ENCODE results near the gene GPR32.
A peak's percentile ranks its signal among the peaks of the same experiment; 100 is the strongest.

Gene GPR32

GRCh38 chr19:50723735-50724521 is 46.3 kb upstream of the GPR32 start:
- no peaks in the 10 kb centered on the region for H3K79me2 ChIP-seq (ENCODE audit: control insufficient read depth, insufficient read depth, low read length)
- no peaks in the 10 kb centered on the region for H3K36me3 ChIP-seq (ENCODE audit: control insufficient read depth, insufficient read depth, low read length)
- H4K8ac ChIP-seq (ENCODE audit: low read depth, low read length) = no peak overlapping the region
- no peak for DNase-seq
- H2BK5ac ChIP-seq (ENCODE audit: low read length) = no peak overlapping the region
- H3K23ac ChIP-seq (ENCODE audit: low read length) = peak overlapping the region; percentile 75
- H3K4me3 ChIP-seq (ENCODE audit: low read length) = peak overlapping the region; percentile 23
- H3K4ac ChIP-seq (ENCODE audit: low read depth, low read length) = no peak overlapping the region
- H2BK15ac ChIP-seq (replicated peaks; ENCODE audit: low read depth) = no peak overlapping the region
- H2AK5ac ChIP-seq (ENCODE audit: low read length) = no peak overlapping the region
- H3K4me2 ChIP-seq (ENCODE audit: low read length) = peak overlapping the region; percentile 95
- H3K4me1 ChIP-seq (ENCODE audit: control insufficient read depth, low read depth, low read length) = peaks cover 2% of the 10 kb centered on the region
- no peak overlapping the region for H3K27ac ChIP-seq (ENCODE audit: low read depth, low read length)
- WGBS (ENCODE audit: extremely low coverage, insufficient coverage, low lambda C conversion rate) = no CpG with 5 or more reads among the region's 31 CpGs
- H3K18ac ChIP-seq (ENCODE audit: low read length) = peak overlapping the region; percentile 5
- peaks cover 3% of the 10 kb centered on the region for H3K27me3 ChIP-seq (ENCODE audit: insufficient read depth, low read length, poor library complexity)
- no peak overlapping the region for H4K5ac ChIP-seq (ENCODE audit: low read length)
- peak overlapping the region; percentile 89 for H3K56ac ChIP-seq (ENCODE audit: low read length)
- H2BK120ac ChIP-seq (ENCODE audit: low read depth, low read length) = no peak overlapping the region
- peaks cover 4% of the 10 kb centered on the region for H3K79me1 ChIP-seq (ENCODE audit: low read length)
- peak overlapping the region; percentile 78 for H3K9ac ChIP-seq (ENCODE audit: low read length)

- Histone ChIP-seq H2BK15ac (replicated peaks; ENCODE audit: low read depth) (no peak overlapping the region), H3K4me3 (ENCODE audit: low read length) (peak overlapping the region; percentile 58), H3K18ac (ENCODE audit: low read length) (no peak overlapping the region), H2BK5ac (ENCODE audit: low read length) (no peak overlapping the region), H2AK5ac (ENCODE audit: low read length) (no peak overlapping the region), H3K4ac (ENCODE audit: low read depth, low read length) (no peak overlapping the region), H3K27ac (ENCODE audit: low read depth, low read length) (peak overlapping the region; percentile 25), H4K5ac (ENCODE audit: low read length) (no peak overlapping the region), H3K4me2 (ENCODE audit: low read length) (peak overlapping the region; percentile 95), H3K36me3 (ENCODE audit: control insufficient read depth, insufficient read depth, low read length) (no peaks in the 10 kb centered on the region), H4K8ac (ENCODE audit: low read depth, low read length) (no peak overlapping the region), H3K23ac (ENCODE audit: low read length) (no peak overlapping the region), H2BK120ac (ENCODE audit: low read depth, low read length) (no peak overlapping the region), H3K4me1 (ENCODE audit: control insufficient read depth, low read depth, low read length) (peaks cover 2% of the 10 kb centered on the region), H3K79me2 (ENCODE audit: control insufficient read depth, insufficient read depth, low read length) (no peaks in the 10 kb centered on the region), H3K9ac (ENCODE audit: low read length) (peak overlapping the region; percentile 82), H3K56ac (ENCODE audit: low read length) (peak overlapping the region; percentile 94), H3K27me3 (ENCODE audit: insufficient read depth, low read length, poor library complexity) (peaks cover 3% of the 10 kb centered on the region), H3K79me1 (ENCODE audit: low read length) (peaks cover 4% of the 10 kb centered on the region)
- no CpG with 5 or more reads among the region's 65 CpGs for WGBS (ENCODE audit: extremely low coverage, insufficient coverage, low lambda C conversion rate)
- DNase-seq = peak; percentile 99
Observed at GRCh38 chr19:50724522-50725217, 45.6 kb upstream of the GPR32 start.

- H3K27me3 ChIP-seq (ENCODE audit: insufficient read depth, low read length, poor library complexity) = peaks cover 3% of the 10 kb centered on the region
- H3K4ac ChIP-seq (ENCODE audit: low read depth, low read length) = no peak overlapping the region
- no peak overlapping the region for H2BK5ac ChIP-seq (ENCODE audit: low read length)
- H4K5ac ChIP-seq (ENCODE audit: low read length) = no peak overlapping the region
- H2AK5ac ChIP-seq (ENCODE audit: low read length) = no peak overlapping the region
- peak overlapping the region; percentile 79 for H3K4me2 ChIP-seq (ENCODE audit: low read length)
- peak overlapping the region; percentile 40 for H3K4me3 ChIP-seq (ENCODE audit: low read length)
- peaks cover 4% of the 10 kb centered on the region for H3K79me1 ChIP-seq (ENCODE audit: low read length)
- WGBS (ENCODE audit: extremely low coverage, insufficient coverage, low lambda C conversion rate) = no CpG with 5 or more reads among the region's 52 CpGs
- peak overlapping the region; percentile 25 for H3K27ac ChIP-seq (ENCODE audit: low read depth, low read length)
- H3K18ac ChIP-seq (ENCODE audit: low read length) = no peak overlapping the region
- no peak overlapping the region for H2BK15ac ChIP-seq (replicated peaks; ENCODE audit: low read depth)
- peak overlapping the region; percentile 82 for H3K9ac ChIP-seq (ENCODE audit: low read length)
- peak overlapping the region; percentile 71 for H3K23ac ChIP-seq (ENCODE audit: low read length)
- peaks cover 2% of the 10 kb centered on the region for H3K4me1 ChIP-seq (ENCODE audit: control insufficient read depth, low read depth, low read length)
- H2BK120ac ChIP-seq (ENCODE audit: low read depth, low read length) = no peak overlapping the region
- DNase-seq = no peak
- H3K36me3 ChIP-seq (ENCODE audit: control insufficient read depth, insufficient read depth, low read length) = no peaks in the 10 kb centered on the region
- no peaks in the 10 kb centered on the region for H3K79me2 ChIP-seq (ENCODE audit: control insufficient read depth, insufficient read depth, low read length)
- peak overlapping the region; percentile 94 for H3K56ac ChIP-seq (ENCODE audit: low read length)
- no peak overlapping the region for H4K8ac ChIP-seq (ENCODE audit: low read depth, low read length)
Observed at GRCh38 chr19:50725218-50725910, 44.9 kb upstream of the GPR32 start.

GRCh38 chr19:50725911-50726230 is 44.4 kb upstream of the GPR32 start:
- no peak overlapping the region for H4K8ac ChIP-seq (ENCODE audit: low read depth, low read length)
- no peak overlapping the region for H3K27ac ChIP-seq (ENCODE audit: low read depth, low read length)
- H3K4ac ChIP-seq (ENCODE audit: low read depth, low read length) = no peak overlapping the region
- H3K4me2 ChIP-seq (ENCODE audit: low read length) = peak overlapping the region; percentile 79
- no peak overlapping the region for H2BK15ac ChIP-seq (replicated peaks; ENCODE audit: low read depth)
- H3K9ac ChIP-seq (ENCODE audit: low read length) = peak overlapping the region; percentile 82
- H3K4me3 ChIP-seq (ENCODE audit: low read length) = no peak overlapping the region
- no peak overlapping the region for H2BK120ac ChIP-seq (ENCODE audit: low read depth, low read length)
- no CpG with 5 or more reads among the region's 9 CpGs for WGBS (ENCODE audit: extremely low coverage, insufficient coverage, low lambda C conversion rate)
- H2AK5ac ChIP-seq (ENCODE audit: low read length) = no peak overlapping the region
- no peak overlapping the region for H3K23ac ChIP-seq (ENCODE audit: low read length)
- H3K27me3 ChIP-seq (ENCODE audit: insufficient read depth, low read length, poor library complexity) = peaks cover 3% of the 10 kb centered on the region
- no peak overlapping the region for H3K18ac ChIP-seq (ENCODE audit: low read length)
- H4K5ac ChIP-seq (ENCODE audit: low read length) = no peak overlapping the region
- H3K79me1 ChIP-seq (ENCODE audit: low read length) = peaks cover 4% of the 10 kb centered on the region
- H3K36me3 ChIP-seq (ENCODE audit: control insufficient read depth, insufficient read depth, low read length) = no peaks in the 10 kb centered on the region
- no peak overlapping the region for H2BK5ac ChIP-seq (ENCODE audit: low read length)
- H3K56ac ChIP-seq (ENCODE audit: low read length) = peak overlapping the region; percentile 94
- peaks cover 2% of the 10 kb centered on the region for H3K4me1 ChIP-seq (ENCODE audit: control insufficient read depth, low read depth, low read length)
- DNase-seq = no peak
- H3K79me2 ChIP-seq (ENCODE audit: control insufficient read depth, insufficient read depth, low read length) = no peaks in the 10 kb centered on the region

GRCh38 chr19:50728084-50728737 is 42.1 kb upstream of the GPR32 start:
- peak; percentile 97 for DNase-seq
- Histone ChIP-seq H3K27me3 (ENCODE audit: insufficient read depth, low read length, poor library complexity) (peaks cover 2% of the 10 kb centered on the region), H3K9ac (ENCODE audit: low read length) (peak overlapping the region; percentile 14), H2BK120ac (ENCODE audit: low read depth, low read length) (no peak overlapping the region), H3K4me3 (ENCODE audit: low read length) (no peak overlapping the region), H3K36me3 (ENCODE audit: control insufficient read depth, insufficient read depth, low read length) (no peaks in the 10 kb centered on the region), H2BK5ac (ENCODE audit: low read length) (no peak overlapping the region), H3K79me1 (ENCODE audit: low read length) (peaks cover 4% of the 10 kb centered on the region), H3K4me2 (ENCODE audit: low read length) (peak overlapping the region; percentile 4), H4K5ac (ENCODE audit: low read length) (no peak overlapping the region), H3K27ac (ENCODE audit: low read depth, low read length) (no peak overlapping the region), H4K8ac (ENCODE audit: low read depth, low read length) (no peak overlapping the region), H3K4me1 (ENCODE audit: control insufficient read depth, low read depth, low read length) (peaks cover 2% of the 10 kb centered on the region), H3K4ac (ENCODE audit: low read depth, low read length) (no peak overlapping the region), H3K23ac (ENCODE audit: low read length) (no peak overlapping the region), H3K18ac (ENCODE audit: low read length) (no peak overlapping the region), H2BK15ac (replicated peaks; ENCODE audit: low read depth) (no peak overlapping the region), H3K56ac (ENCODE audit: low read length) (peak overlapping the region; percentile 68), H2AK5ac (ENCODE audit: low read length) (no peak overlapping the region), H3K79me2 (ENCODE audit: control insufficient read depth, insufficient read depth, low read length) (no peaks in the 10 kb centered on the region)
- WGBS (ENCODE audit: extremely low coverage, insufficient coverage, low lambda C conversion rate) = no CpG with 5 or more reads among the region's 39 CpGs

All from mesendoderm (in vitro differentiated cells).